GM10847 (cell line): Measurements from ENCODE around the gene TMPRSS2.

Experiments
- POLR2A ChIP-seq: IDR thresholded peaks from 2 replicates; pipeline ENCODE4 v1.6.1; 2011; ENCODE audit not compliant: insufficient read length; ENCODE audit errors: extremely low read depth

TMPRSS2 gene

GRCh38 chr21:41520560-41521442 is 12.8 kb upstream of the TMPRSS2 start:
- TF ChIP-seq POLR2A, result no peak

DNA sequence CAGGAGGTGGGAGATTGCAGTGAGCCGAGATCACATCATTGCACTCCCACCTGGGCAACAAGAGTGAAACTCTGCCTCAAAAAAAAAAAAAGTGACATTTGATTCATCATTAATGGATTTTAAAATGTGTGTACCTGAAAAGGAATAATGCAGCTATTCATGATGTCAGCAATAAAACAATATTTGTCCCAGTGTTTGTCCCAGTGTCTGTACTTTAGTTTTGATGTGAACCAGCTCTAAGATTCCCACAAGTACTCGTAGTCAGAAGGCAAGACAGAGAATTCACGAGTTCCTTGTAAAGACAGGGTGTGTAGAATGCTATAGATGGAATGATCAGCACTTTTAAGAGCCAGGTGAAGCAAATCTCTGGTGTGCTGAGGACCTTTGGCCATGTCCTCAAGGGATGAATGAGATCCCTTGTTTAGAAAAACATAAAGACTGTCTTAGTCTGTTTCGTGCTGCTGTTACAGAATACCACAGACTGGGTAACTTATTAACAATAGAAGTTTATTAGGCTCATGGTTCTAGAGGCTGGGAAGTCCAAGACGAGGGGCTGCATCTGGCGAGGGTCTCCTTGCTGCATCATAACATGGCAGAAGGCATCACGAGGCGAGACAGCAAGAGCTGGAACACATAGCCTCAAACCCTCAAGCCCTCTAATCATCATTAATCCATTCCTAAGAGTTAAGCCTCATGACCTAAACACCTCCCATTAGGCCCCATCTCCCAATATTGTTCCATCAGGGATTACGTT is 12.0 kb upstream of the TMPRSS2 start:
- no peak for TF ChIP-seq POLR2A

- no peak for TF ChIP-seq POLR2A
These were observed 10.8 kb upstream of the TMPRSS2 start for GRCh38 chr21:41518757-41519156.

GRCh38 chr21:41511858-41512257 is 3.9 kb upstream of the TMPRSS2 start:
- TF ChIP-seq POLR2A, result no peak

DNA sequence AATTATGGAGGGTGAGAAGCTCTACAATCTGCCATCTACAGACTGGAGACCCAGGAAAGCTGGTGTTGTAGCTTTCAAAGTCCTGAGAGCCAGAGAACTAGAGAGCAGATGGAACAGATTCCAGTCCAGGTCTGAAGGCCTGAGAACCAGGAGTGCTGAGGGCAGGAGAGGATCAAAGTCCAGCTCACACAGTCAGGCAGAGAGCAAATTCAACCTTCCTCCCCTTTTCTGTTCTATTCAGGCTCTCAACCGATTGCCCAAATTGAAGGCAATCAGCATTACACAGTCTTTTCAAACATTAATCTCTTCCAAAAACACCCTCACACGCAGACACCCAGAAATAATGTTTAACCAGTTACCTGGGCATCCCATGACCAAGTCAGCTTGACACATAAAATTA is 2.5 kb upstream of the TMPRSS2 start:
- no peak for TF ChIP-seq POLR2A

GRCh38 chr21:41509733-41510132 is 1.8 kb upstream of the TMPRSS2 start:
- no peak for TF ChIP-seq POLR2A

- TF ChIP-seq POLR2A, result no peak
These were observed 1.2 kb upstream of the TMPRSS2 start for GRCh38 chr21:41509145-41509496.

- TF ChIP-seq POLR2A, result no peak
These were observed 622 bp upstream of the TMPRSS2 start for GRCh38 chr21:41508415-41509144.

GRCh38 chr21:41506611-41507520 is 1.1 kb downstream of the TMPRSS2 start:
- TF ChIP-seq POLR2A, result no peak

- TF ChIP-seq POLR2A, result no peak
These were observed 1.9 kb downstream of the TMPRSS2 start for GRCh38 chr21:41506005-41506594.

- no peak for TF ChIP-seq POLR2A
These were observed 3.9 kb downstream of the TMPRSS2 start for GRCh38 chr21:41504030-41504429.

DNA sequence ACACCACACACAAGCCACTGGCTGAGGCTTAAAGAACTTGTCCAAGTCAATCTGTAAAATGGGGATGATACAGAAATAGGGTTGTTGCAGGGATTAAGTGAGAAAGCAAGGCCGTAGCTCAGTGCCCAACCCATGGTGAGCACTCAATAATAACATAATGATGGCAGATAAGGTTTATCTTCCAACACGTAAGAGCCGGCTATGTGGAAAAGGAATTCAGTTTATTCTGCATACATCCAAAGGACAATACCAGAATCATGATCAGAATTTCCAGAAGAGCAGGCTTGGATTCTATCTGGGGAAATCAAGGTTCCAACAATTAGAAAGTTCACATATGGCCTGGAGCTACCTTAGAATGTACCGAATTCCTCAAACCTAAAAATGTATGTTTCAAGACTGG is 4.6 kb downstream of the TMPRSS2 start:
- no peak for TF ChIP-seq POLR2A

DNA sequence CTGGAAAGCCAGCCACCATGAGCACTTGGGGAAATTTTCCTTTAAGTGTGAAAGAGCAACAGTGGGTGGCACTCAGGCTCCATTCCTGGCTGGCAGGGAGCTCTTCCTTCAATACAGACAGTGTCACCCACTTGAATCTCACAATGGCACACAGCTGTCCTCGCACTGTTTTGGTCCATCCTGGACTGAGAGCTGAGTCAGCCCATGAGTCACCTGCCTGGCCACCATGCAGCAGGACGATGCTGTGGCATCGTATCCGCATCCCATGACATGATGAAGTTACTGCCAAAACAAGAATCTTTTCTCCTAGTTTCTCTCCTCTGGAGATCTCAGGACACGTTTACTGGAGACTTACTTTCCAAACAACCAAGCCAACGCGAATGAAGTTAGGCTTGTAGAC is 6.0 kb downstream of the TMPRSS2 start:
- no peak for TF ChIP-seq POLR2A

GRCh38 chr21:41500931-41501381 is 7.0 kb downstream of the TMPRSS2 start:
- TF ChIP-seq POLR2A, result no peak

DNA sequence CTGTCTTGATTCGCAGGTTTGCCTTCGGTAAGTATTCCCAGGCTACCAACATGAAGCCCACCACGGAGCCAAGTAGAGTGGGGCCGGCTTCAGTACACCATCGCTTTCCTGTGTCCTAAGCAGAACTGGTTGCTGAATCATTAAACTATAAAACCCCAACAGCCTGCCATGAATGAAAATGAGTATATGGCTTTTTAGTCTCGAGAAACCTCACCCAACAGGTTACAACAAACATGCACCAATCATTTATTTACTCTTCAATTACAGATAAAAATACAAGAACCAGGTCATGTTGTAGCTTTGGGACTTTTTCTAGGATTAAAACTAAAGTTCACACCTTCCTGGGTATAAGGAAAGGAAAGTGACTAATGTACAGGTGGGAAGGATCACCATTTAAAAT is 7.6 kb downstream of the TMPRSS2 start:
- TF ChIP-seq POLR2A, result no peak

GRCh38 chr21:41499920-41500319 is 8.0 kb downstream of the TMPRSS2 start:
- no peak for TF ChIP-seq POLR2A
